ENCODE data around the gene DZIP1L.

The DZIP1L gene

DNA sequence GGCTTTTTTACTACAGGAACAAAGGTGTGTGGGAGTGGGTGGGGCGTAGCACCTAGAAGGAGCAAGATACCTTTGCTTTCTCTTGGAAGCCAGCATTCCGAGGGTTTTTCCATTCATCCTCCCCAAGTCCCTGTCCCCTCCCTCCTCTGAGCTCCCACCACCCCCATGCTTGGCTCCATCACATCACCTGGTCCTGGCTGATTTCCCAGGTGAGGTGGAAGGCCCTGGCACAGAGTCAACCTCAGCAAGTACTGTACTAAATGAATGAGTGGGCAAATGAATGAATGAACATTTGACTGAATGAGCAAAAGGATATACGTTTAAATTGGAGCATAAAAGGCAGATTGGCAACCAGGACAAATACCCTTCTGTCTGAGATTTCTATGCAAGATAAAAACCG lies 45.4 kb downstream of the DZIP1L start:
- DNase-seq (ENCODE audit: extremely low read depth in 1 of 2, low read depth in 1 of 2) = no peak

- DNase-seq (ENCODE audit: extremely low read depth in 1 of 2, low read depth in 1 of 2) = peak; percentile 51 to 71
Observed at GRCh38 chr3:138068579-138069174, 46.7 kb downstream of the DZIP1L start.

DNA sequence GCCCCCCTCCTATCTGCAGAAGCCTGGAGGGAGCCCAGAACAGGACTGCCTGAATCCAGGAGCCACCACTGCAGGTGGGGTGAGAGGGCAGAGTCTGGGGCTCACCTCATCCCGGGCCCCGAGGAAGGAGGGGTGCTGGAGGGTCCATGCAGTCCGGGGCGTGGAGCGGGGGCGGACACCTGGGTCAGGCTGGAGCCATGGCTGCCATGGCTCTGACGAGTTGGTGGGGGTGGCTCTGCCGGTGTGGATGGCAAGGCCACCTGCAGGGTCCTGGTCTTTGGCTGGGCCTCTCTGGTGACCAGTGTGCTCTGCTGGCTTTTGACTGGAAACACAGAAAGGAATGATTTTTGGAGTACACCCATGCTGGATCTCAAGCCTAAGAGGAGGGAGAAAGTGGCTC lies 47.4 kb downstream of the DZIP1L start:
- DNase-seq (ENCODE audit: extremely low read depth in 1 of 2, low read depth in 1 of 2) = no peak

- no peak for DNase-seq (ENCODE audit: extremely low read depth in 1 of 2, low read depth in 1 of 2)
Observed at GRCh38 chr3:138066972-138067371, 48.4 kb downstream of the DZIP1L start.

DNA sequence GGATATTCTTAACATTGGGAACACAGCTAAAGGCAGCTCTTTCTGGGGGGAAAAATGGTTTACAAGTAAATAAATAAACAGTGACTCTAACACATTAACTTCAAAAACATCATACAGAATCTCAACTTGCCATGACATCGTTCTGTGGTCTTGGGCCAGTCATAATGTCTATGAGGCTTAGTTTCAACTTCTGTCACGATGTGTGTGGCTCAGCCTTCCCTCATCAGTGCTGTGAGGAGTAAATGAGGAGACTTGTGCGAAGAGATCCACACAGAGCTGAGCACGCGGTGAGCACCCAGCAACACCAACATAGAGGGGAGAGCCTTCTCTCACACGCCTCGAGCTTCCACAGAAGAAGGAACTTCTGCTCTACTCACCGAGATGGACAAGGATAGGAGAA lies 49.0 kb downstream of the DZIP1L start:
- DNase-seq (ENCODE audit: extremely low read depth in 1 of 2, low read depth in 1 of 2) = peak in 1 of 2 donors; percentile 24

- DNase-seq (ENCODE audit: extremely low read depth in 1 of 2, low read depth in 1 of 2) = no peak
Observed at GRCh38 chr3:138065949-138066348, 49.5 kb downstream of the DZIP1L start.

DNA sequence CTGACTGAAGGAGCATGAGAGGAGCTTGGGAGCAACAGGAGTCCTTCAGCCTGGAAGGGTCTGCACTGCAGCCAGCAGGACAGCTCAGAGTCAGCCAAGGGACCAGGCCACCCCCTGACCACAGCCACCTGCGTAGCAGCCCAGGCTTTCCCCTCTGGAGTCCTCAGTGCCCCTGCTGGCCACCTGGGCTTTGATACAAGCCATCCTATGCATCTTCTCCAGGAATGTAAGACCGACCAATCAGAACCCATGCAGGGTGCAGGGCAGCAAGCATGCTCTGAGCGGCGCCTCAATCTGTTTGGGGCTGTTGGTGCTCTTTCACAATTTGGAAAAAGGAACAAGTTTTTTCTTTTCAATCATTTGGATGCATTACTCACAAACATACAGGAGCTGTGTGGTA lies 52.0 kb downstream of the DZIP1L start:
- no peak for DNase-seq (ENCODE audit: extremely low read depth in 1 of 2, low read depth in 1 of 2)

DNA sequence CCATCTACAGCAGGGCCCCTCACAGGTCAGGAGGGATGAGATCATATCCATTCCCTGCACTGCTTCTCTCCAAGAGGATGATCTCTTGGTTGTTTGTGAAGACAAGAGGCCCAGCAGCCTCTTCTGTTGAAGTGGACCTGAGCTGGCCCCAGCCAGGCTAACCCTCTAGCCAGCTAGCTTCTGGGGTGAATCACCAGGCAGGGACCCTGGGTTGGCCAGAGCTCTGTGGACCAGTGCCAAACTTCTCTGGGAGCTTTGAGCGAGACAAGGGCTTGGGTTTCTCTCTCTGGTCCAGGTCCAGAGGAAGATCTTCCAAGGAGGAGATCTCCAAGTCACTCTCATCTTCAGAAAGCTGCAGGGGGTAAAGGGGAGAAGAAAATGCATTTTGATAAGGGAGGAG lies 52.8 kb downstream of the DZIP1L start:
- no peak for DNase-seq (ENCODE audit: extremely low read depth in 1 of 2, low read depth in 1 of 2)

DNA sequence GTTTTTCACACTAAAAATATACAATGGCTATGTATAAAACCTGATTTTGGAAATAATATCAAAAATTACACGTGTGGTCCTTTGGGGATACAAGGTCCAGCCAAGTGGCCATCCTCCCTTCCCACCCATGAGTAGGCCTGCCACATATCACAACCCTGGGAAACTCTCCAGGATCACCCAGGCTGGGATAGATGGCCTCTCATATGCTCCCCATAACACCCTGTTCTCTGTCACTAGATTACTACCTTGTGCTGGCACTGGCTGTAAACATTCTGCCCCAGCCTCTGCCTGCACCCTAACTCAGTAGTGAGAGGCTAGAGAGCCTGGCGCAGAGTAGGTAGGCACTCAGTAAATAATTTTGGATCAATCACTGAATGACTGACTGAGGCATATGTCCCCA lies 53.4 kb downstream of the DZIP1L start:
- no peak for DNase-seq (ENCODE audit: extremely low read depth in 1 of 2, low read depth in 1 of 2)

DNA sequence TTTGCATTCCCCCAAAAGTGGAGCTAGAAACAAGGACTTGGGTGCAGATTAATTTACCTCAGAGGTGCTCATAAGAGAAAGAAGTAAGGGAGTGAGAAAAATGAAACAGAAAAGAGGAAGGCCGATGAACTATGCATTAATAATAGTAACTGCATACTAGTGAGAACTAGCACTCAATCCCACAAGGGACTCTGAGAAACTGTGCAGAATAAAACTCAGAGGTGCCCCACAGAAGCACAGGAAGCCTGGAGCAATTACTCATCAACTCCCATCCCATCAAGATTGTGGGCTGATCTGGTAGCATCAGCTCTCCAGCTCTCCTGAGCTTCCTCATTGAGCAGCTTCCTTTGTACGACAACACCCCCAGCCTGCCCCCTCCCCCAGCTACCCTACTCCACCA lies 54.6 kb downstream of the DZIP1L start:
- DNase-seq (ENCODE audit: extremely low read depth in 1 of 2, low read depth in 1 of 2) = no peak

GRCh38 chr3:138059261-138059660 lies 56.1 kb downstream of the DZIP1L start:
- DNase-seq (ENCODE audit: extremely low read depth in 1 of 2, low read depth in 1 of 2) = no peak

DNA sequence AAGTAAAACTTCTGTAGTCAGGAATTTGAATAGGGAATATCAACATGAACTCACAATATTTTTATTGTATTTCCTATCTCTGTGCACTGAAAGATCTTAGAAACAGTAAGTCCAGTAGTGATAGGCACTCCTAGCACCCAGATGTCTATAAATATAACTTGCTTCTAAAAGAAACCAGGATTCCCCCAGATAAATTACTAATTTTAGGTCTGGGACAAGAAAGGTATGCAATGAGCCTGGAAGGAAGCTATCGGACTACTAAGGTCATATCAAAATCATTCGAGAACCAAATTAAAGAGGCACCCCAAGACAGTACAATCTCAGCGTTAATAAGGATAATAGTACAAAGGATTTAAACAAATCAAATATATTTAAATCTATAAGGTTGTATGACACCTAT lies 58.0 kb downstream of the DZIP1L start:
- no peak for DNase-seq (ENCODE audit: extremely low read depth in 1 of 2, low read depth in 1 of 2)

DNA sequence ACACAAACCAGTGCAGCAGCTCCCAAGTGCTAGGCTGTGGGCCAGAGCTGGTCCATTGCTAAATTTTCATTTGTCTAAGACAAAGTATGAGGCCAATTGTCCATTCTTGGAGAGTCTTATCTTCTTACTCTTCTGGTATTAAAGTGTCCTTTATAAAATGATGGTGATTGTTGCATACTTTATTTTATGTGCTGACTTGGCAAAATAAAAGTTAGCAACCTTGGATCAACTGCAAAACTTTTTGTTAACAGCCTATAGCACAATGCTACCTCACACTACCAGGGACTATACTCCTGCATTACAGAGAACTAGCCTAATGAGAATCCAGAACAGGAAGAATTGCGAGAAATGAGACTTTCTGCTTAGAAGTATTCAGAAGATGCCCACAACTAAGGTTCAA lies 61.4 kb downstream of the DZIP1L start:
- DNase-seq (ENCODE audit: extremely low read depth in 1 of 2, low read depth in 1 of 2) = no peak

DNA sequence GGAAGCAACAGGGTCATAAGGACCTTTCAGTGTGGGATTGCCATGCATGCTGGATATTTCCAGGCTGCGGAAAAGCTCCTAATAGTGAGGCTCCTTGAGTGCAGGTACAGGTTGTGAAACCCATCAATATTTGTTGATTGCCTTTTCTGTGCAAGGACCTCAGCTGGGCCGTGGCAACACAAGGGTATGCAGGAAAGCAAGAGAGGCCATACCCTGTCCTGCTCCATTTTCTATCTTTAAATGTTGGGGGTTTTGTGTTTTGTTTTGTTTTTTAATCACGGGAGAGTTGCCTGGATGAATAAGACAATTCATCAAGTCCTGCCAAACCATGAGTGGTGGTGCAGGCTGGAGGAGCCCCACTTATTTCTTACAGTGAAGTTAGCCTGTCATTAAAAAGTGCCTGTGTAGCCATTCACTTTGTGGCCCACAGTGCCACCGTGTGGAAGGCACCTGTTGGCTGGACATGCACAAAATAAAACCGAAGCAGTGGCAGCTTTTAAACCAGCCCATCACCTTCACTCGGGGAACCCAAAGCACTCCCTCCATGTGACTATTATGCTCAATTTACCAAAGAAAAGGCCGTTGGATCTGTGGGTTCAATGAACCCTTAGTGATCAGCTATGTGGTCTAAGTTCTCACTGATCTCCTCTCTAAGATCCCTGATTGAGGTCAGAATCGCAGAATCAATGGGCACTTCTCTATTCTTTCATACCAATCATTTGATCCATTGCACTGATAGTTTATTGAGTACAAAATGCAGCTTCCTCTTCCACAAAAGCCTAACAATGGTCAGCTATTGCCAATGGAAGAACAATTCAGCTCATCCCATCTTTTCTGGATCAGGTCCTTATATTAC lies 63.2 kb downstream of the DZIP1L start:
- no peak for DNase-seq (ENCODE audit: extremely low read depth in 1 of 2, low read depth in 1 of 2)

- DNase-seq (ENCODE audit: extremely low read depth in 1 of 2, low read depth in 1 of 2) = no peak
Observed at GRCh38 chr3:138049157-138049919, 66.1 kb downstream of the DZIP1L start.

GRCh38 chr3:138047596-138048158 lies 67.7 kb downstream of the DZIP1L start:
- no peak for DNase-seq (ENCODE audit: extremely low read depth in 1 of 2, low read depth in 1 of 2)

DNA sequence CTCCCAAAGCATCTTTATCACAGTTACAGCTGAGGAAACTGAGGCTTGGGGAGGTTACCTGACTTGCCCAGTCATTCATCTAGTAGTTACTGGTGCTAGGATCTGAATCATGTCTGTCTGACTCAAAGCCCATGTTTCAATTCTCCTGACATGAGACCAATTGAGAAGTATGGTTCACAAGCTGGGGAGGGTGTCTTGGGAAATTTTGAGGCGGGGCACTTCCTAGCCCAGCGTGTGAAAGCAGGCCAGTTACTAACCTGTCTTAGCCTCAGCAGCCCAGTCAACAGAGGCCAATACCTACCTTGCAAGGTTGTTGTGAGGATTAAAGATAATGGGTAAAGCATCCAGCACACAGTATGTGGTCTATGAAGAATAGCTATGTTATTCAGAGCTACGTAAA lies 68.5 kb downstream of the DZIP1L start:
- no peak for DNase-seq (ENCODE audit: extremely low read depth in 1 of 2, low read depth in 1 of 2)

- no peak for DNase-seq (ENCODE audit: extremely low read depth in 1 of 2, low read depth in 1 of 2)
Observed at GRCh38 chr3:138046085-138046484, 69.3 kb downstream of the DZIP1L start.

- DNase-seq (ENCODE audit: extremely low read depth in 1 of 2, low read depth in 1 of 2) = no peak
Observed at GRCh38 chr3:138043266-138044029, 72.0 kb downstream of the DZIP1L start.

- no peak for DNase-seq (ENCODE audit: extremely low read depth in 1 of 2, low read depth in 1 of 2)
Observed at GRCh38 chr3:138042043-138042442, 73.4 kb downstream of the DZIP1L start.
